ENCODE results near the gene ARHGAP29. TPM values are rescaled to one million over a fixed set of nuclear protein-coding genes. Genes with fewer than 3 reads are reported as not detected.

ARHGAP29 gene
- polyA plus RNA-seq, 1 donor (not counting 4 experiments of a cell fraction or from before 2014, with no cell fraction given): 79.7 TPM

- no peak overlapping the region for H3K4me2 ChIP-seq (ENCODE audit: control insufficient read depth, extremely low read depth, insufficient read depth, low read depth, low read length)
- H3K9me3 ChIP-seq (ENCODE audit: control insufficient read depth, low read depth, low read length): no peaks in the 10 kb centered on the region
- no peaks in the 10 kb centered on the region for H3K9me1 ChIP-seq (ENCODE audit: control insufficient read depth, extremely low read depth, insufficient read depth, low read length)
- H3K4me3 ChIP-seq (ENCODE audit: control insufficient read depth in 2 of 3, extremely low read depth in 1 of 3, insufficient read depth in 2 of 3, low read depth in 1 of 3, low read length in 3 of 3): no peak overlapping the region
- no peak for TF ChIP-seq EZH2 (IDR thresholded peaks at IDR 0.05; ENCODE audit: low read length)
- TF ChIP-seq, protein P1, sequence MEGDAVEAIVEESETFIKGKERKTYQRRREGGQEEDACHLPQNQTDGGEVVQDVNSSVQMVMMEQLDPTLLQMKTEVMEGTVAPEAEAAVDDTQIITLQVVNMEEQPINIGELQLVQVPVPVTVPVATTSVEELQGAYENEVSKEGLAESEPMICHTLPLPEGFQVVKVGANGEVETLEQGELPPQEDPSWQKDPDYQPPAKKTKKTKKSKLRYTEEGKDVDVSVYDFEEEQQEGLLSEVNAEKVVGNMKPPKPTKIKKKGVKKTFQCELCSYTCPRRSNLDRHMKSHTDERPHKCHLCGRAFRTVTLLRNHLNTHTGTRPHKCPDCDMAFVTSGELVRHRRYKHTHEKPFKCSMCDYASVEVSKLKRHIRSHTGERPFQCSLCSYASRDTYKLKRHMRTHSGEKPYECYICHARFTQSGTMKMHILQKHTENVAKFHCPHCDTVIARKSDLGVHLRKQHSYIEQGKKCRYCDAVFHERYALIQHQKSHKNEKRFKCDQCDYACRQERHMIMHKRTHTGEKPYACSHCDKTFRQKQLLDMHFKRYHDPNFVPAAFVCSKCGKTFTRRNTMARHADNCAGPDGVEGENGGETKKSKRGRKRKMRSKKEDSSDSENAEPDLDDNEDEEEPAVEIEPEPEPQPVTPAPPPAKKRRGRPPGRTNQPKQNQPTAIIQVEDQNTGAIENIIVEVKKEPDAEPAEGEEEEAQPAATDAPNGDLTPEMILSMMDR (optimal IDR thresholded peaks at IDR 0.05 in 1 of 3, IDR thresholded peaks at IDR 0.05 in 1 of 3, conservative IDR thresholded peaks at IDR 0.05 in 1 of 3; ENCODE audit: extremely low read depth in 1 of 3, insufficient read depth in 2 of 3, low read length in 3 of 3): no peak
- peaks cover 12% of the 10 kb centered on the region for H3K4me1 ChIP-seq (ENCODE audit: control insufficient read depth, extremely low read depth, insufficient read depth, low read length)
- dilution Hi-C loops (cut with MboI; ENCODE audit: extremely low pct_ligation_motif_present, low sequenced_read_pairs): no loop called here
- no peak overlapping the region for H3K27ac ChIP-seq (ENCODE audit: control insufficient read depth, insufficient read depth, low read length)
- H2AFZ ChIP-seq (ENCODE audit: control insufficient read depth, low read length): no peak overlapping the region
- peaks cover 9 to 36% of the 10 kb centered on the region in 2 experiments for H3K36me3 ChIP-seq (ENCODE audit: control insufficient read depth in 2 of 2, extremely low read depth in 1 of 2, insufficient read depth in 2 of 2, low read length in 2 of 2)
- no peaks in the 10 kb centered on the region for H3K27me3 ChIP-seq (ENCODE audit: control insufficient read depth, extremely low read depth, insufficient read depth, low read length)
- no peak overlapping the region for H3K9ac ChIP-seq (ENCODE audit: control insufficient read depth, extremely low read depth, insufficient read depth, low read length)
- peaks cover 43% of the 10 kb centered on the region for H3K79me2 ChIP-seq (ENCODE audit: control insufficient read depth, insufficient read depth, low read length)
- peak; percentile 41 for FAIRE-seq
- no peak for DNase-seq (ENCODE audit: low read depth, low spot score)
- peaks cover 3% of the 10 kb centered on the region for H4K20me1 ChIP-seq (ENCODE audit: control insufficient read depth, extremely low read depth, insufficient read depth, low read length)
Observed at GRCh38 chr1:94209425-94209824, 28.0 kb downstream of the ARHGAP29 start.

- no peaks in the 10 kb centered on the region for H3K9me1 ChIP-seq (ENCODE audit: control insufficient read depth, extremely low read depth, insufficient read depth, low read length)
- no peak for TF ChIP-seq EZH2 (IDR thresholded peaks at IDR 0.05; ENCODE audit: low read length)
- TF ChIP-seq, protein P1 (optimal IDR thresholded peaks at IDR 0.05 in 1 of 3, IDR thresholded peaks at IDR 0.05 in 1 of 3, conservative IDR thresholded peaks at IDR 0.05 in 1 of 3; ENCODE audit: extremely low read depth in 1 of 3, insufficient read depth in 2 of 3, low read length in 3 of 3): no peak
- peaks cover 12% of the 10 kb centered on the region for H3K4me1 ChIP-seq (ENCODE audit: control insufficient read depth, extremely low read depth, insufficient read depth, low read length)
- dilution Hi-C loops (cut with MboI; ENCODE audit: extremely low pct_ligation_motif_present, low sequenced_read_pairs): no loop called here
- FAIRE-seq (no peak), DNase-seq (ENCODE audit: low read depth, low spot score) (no peak)
- H3K79me2 ChIP-seq (ENCODE audit: control insufficient read depth, insufficient read depth, low read length): peaks cover 30% of the 10 kb centered on the region
- no peak overlapping the region for H3K4me3 ChIP-seq (ENCODE audit: control insufficient read depth in 2 of 3, extremely low read depth in 1 of 3, insufficient read depth in 2 of 3, low read depth in 1 of 3, low read length in 3 of 3)
- no peak overlapping the region for H2AFZ ChIP-seq (ENCODE audit: control insufficient read depth, low read length)
- no peak overlapping the region for H3K4me2 ChIP-seq (ENCODE audit: control insufficient read depth, extremely low read depth, insufficient read depth, low read depth, low read length)
- no peak overlapping the region for H3K27ac ChIP-seq (ENCODE audit: control insufficient read depth, insufficient read depth, low read length)
- H3K9ac ChIP-seq (ENCODE audit: control insufficient read depth, extremely low read depth, insufficient read depth, low read length): no peak overlapping the region
- H3K36me3 ChIP-seq (ENCODE audit: control insufficient read depth in 2 of 2, extremely low read depth in 1 of 2, insufficient read depth in 2 of 2, low read length in 2 of 2): peaks cover 13 to 28% of the 10 kb centered on the region in 2 experiments
- H3K27me3 ChIP-seq (ENCODE audit: control insufficient read depth, extremely low read depth, insufficient read depth, low read length): no peaks in the 10 kb centered on the region
- H4K20me1 ChIP-seq (ENCODE audit: control insufficient read depth, extremely low read depth, insufficient read depth, low read length): no peaks in the 10 kb centered on the region
- no peaks in the 10 kb centered on the region for H3K9me3 ChIP-seq (ENCODE audit: control insufficient read depth, low read depth, low read length)
Observed at GRCh38 chr1:94207695-94208094, 29.7 kb downstream of the ARHGAP29 start.

Data from keratinocyte (primary cell).